CD4-positive, CD25-positive, alpha-beta regulatory T cell (primary cell): ENCODE data around the gene TMEM61. TPM values are rescaled to one million over a fixed set of nuclear protein-coding genes. Genes with fewer than 3 reads are reported as not detected.

Experiments
- ATAC-seq, 2 donors: fragments of 150-1000 bp; cut with Tn5 transposase; one replicate each; pipeline ENCODE4 v1.10.0; 2021; ENCODE audit warnings: low read depth in 2 of 2, moderate number of reproducible peaks in 2 of 2, moderate library complexity in 1 of 2
- DNase-seq, 3 donors: peaks; one replicate each; pipeline versions ENCODE4 v3.0.0 to v3.0.0-alpha.2; 2012 to 2022; ENCODE audit warnings: mixed read lengths in 1 of 3
- H3K27ac ChIP-seq: one replicate; pipeline ENCODE4 v1.7.0; 2013; ENCODE audit warnings: mild to moderate bottlenecking, low read length; ENCODE audit not compliant: insufficient read depth, poor library complexity, severe bottlenecking
- H3K27me3 ChIP-seq: one replicate; pipeline ENCODE4 v1.7.0; 2013; ENCODE audit warnings: low read length; ENCODE audit not compliant: control insufficient read depth, insufficient read depth
- H3K36me3 ChIP-seq: one replicate; pipeline ENCODE4 v1.7.0; 2013; ENCODE audit warnings: mild to moderate bottlenecking, low read length, moderate library complexity; ENCODE audit not compliant: control insufficient read depth, insufficient read depth
- H3K4me1 ChIP-seq: 2 replicates; pipeline ENCODE4 v1.7.0; 2013; ENCODE audit warnings: mild to moderate bottlenecking, low read length; ENCODE audit not compliant: insufficient read depth, control insufficient read depth, poor library complexity, severe bottlenecking
- H3K4me3 ChIP-seq: one replicate; pipeline ENCODE4 v1.7.0; 2013; ENCODE audit warnings: low read depth, mild to moderate bottlenecking, low read length, moderate library complexity
- H3K9me3 ChIP-seq, 2 experiments: 1 replicate in 1 of 2; 2 replicates in 1 of 2; pipeline ENCODE4 v1.7.0; 2013; ENCODE audit warnings: low read length in 2 of 2, mild to moderate bottlenecking in 1 of 2, moderate library complexity in 1 of 2; ENCODE audit not compliant: control insufficient read depth in 2 of 2
- H3K27ac Mint-ChIP-seq, 3 donors: one replicate each; pipeline ENCODE4 v1.8.0; 2020 to 2022; ENCODE audit warnings: mild to moderate bottlenecking in 3 of 3, mixed read lengths in 3 of 3, moderate library complexity in 2 of 3
- H3K27me3 Mint-ChIP-seq: one replicate; pipeline ENCODE4 v1.8.0; 2022; ENCODE audit warnings: mild to moderate bottlenecking, mixed read lengths
- H3K36me3 Mint-ChIP-seq: one replicate; pipeline ENCODE4 v1.8.0; 2020; ENCODE audit warnings: mixed read lengths
- H3K4me1 Mint-ChIP-seq, 4 donors: one replicate each; pipeline ENCODE4 v1.8.0; 2020 to 2022; ENCODE audit warnings: mixed read lengths in 4 of 4, mild to moderate bottlenecking in 1 of 4
- H3K4me3 Mint-ChIP-seq, 4 donors: one replicate each; pipeline ENCODE4 v1.8.0; 2020 to 2022; ENCODE audit warnings: mild to moderate bottlenecking in 4 of 4, mixed read lengths in 4 of 4, moderate library complexity in 3 of 4
- H3K9me3 Mint-ChIP-seq, 7 donors: one replicate each; pipeline ENCODE4 v1.8.0; 2020 to 2022; ENCODE audit warnings: mixed read lengths in 7 of 7, mild to moderate bottlenecking in 3 of 7, moderate library complexity in 2 of 7
- polyA plus RNA-seq, 4 donors: library from polyadenylated mRNA; unstranded; fragments of 300-500 nt; fragmentation: Illumina TruSeq; gene quantifications; one replicate each; pipeline ENCODE4 v1.2.3, GENCODE V29; 2021
- total RNA-seq: library from RNA; stranded (reverse); gene quantifications from one replicate; pipeline ENCODE4 v1.2.3, GENCODE V29; 2022

The TMEM61 gene
- total and polyA plus RNA-seq, 5 donors from 2014 or later, result not detected

- Mint-ChIP-seq H3K27me3 (peaks cover 33% of the 10 kb centered on the region), H3K9me3 (peaks cover 0 to 5% (median 0%) of the 10 kb centered on the region in 7 donors), H3K4me1 (peaks cover 0 to 21% (median 11%) of the 10 kb centered on the region in 4 donors), H3K36me3 (no peaks in the 10 kb centered on the region), H3K4me3 (no peak overlapping the region), H3K27ac (no peak overlapping the region)
- no peaks in the 10 kb centered on the region for H3K36me3 ChIP-seq
- no peaks in the 10 kb centered on the region for H3K9me3 ChIP-seq
- no peak overlapping the region for H3K27ac ChIP-seq
- ATAC-seq (no peak), DNase-seq (no peak)
- H3K27me3 ChIP-seq, result peaks cover 13% of the 10 kb centered on the region
- no peak overlapping the region for H3K4me3 ChIP-seq
- H3K4me1 ChIP-seq, result peaks cover 13% of the 10 kb centered on the region
Observed at GRCh38 chr1:55000110-55001085, 20.0 kb downstream of the TMEM61 start.

- Mint-ChIP-seq H3K36me3 (no peaks in the 10 kb centered on the region), H3K27me3 (peaks cover 26% of the 10 kb centered on the region), H3K27ac (no peak overlapping the region), H3K4me3 (no peak overlapping the region), H3K9me3 (no peaks in the 10 kb centered on the region), H3K4me1 (peaks cover 0 to 11% (median 3%) of the 10 kb centered on the region in 4 donors)
- Histone ChIP-seq H3K4me3 (no peak overlapping the region), H3K36me3 (no peaks in the 10 kb centered on the region), H3K27me3 (peaks cover 13% of the 10 kb centered on the region), H3K4me1 (peaks cover 7% of the 10 kb centered on the region), H3K27ac (no peak overlapping the region), H3K9me3 (no peaks in the 10 kb centered on the region)
- ATAC-seq (no peak), DNase-seq (no peak)
Observed at GRCh38 chr1:55001311-55001710, 20.9 kb downstream of the TMEM61 start.

GRCh38 chr1:55002686-55003085, 22.3 kb downstream of the TMEM61 start:
- Mint-ChIP-seq H3K27me3 (peaks cover 14% of the 10 kb centered on the region), H3K4me1 (no peaks in the 10 kb centered on the region), H3K27ac (no peak overlapping the region)

GRCh38 chr1:55005351-55006140, 25.1 kb downstream of the TMEM61 start:
- H3K4me3 Mint-ChIP-seq, result no peak overlapping the region
- H3K36me3 ChIP-seq, result no peaks in the 10 kb centered on the region
- no peak overlapping the region for H3K27ac ChIP-seq
- no peak for ATAC-seq
- H3K27me3 Mint-ChIP-seq, result no peaks in the 10 kb centered on the region
- no peak for DNase-seq
- H3K9me3 ChIP-seq, result no peaks in the 10 kb centered on the region
- H3K4me1 ChIP-seq, result no peaks in the 10 kb centered on the region
- no peaks in the 10 kb centered on the region for H3K36me3 Mint-ChIP-seq
- H3K4me3 ChIP-seq, result no peak overlapping the region
- H3K9me3 Mint-ChIP-seq, result no peaks in the 10 kb centered on the region
- H3K4me1 Mint-ChIP-seq, result no peaks in the 10 kb centered on the region
- H3K27ac Mint-ChIP-seq, result no peak overlapping the region
- H3K27me3 ChIP-seq, result peaks cover 3% of the 10 kb centered on the region

More at GRCh38 chr1:55002686-55003085, 22.3 kb downstream of the TMEM61 start:
- H3K4me3 Mint-ChIP-seq, result no peak overlapping the region
- no peaks in the 10 kb centered on the region for H3K9me3 Mint-ChIP-seq
- no peaks in the 10 kb centered on the region for H3K36me3 ChIP-seq
- no peaks in the 10 kb centered on the region for H3K9me3 ChIP-seq
- H3K4me1 ChIP-seq, result no peaks in the 10 kb centered on the region
- peaks cover 9% of the 10 kb centered on the region for H3K27me3 ChIP-seq
- ATAC-seq (no peak), DNase-seq (no peak)
- H3K4me3 ChIP-seq, result no peak overlapping the region
- H3K36me3 Mint-ChIP-seq, result no peaks in the 10 kb centered on the region
- H3K27ac ChIP-seq, result no peak overlapping the region

- no peak for ATAC-seq
- H3K4me1 ChIP-seq, result no peaks in the 10 kb centered on the region
- no peak overlapping the region for H3K4me3 Mint-ChIP-seq
- no peak for DNase-seq
- no peaks in the 10 kb centered on the region for H3K9me3 ChIP-seq
- H3K4me3 ChIP-seq, result no peak overlapping the region
- H3K36me3 ChIP-seq, result no peaks in the 10 kb centered on the region
- no peaks in the 10 kb centered on the region for H3K27me3 Mint-ChIP-seq
- H3K4me1 Mint-ChIP-seq, result no peaks in the 10 kb centered on the region
- no peaks in the 10 kb centered on the region for H3K36me3 Mint-ChIP-seq
- no peaks in the 10 kb centered on the region for H3K9me3 Mint-ChIP-seq
- peaks cover 3% of the 10 kb centered on the region for H3K27me3 ChIP-seq
- no peak overlapping the region for H3K27ac Mint-ChIP-seq
- H3K27ac ChIP-seq, result no peak overlapping the region
Observed at GRCh38 chr1:55006931-55007330, 26.5 kb downstream of the TMEM61 start.

GRCh38 chr1:55007625-55008024, 27.2 kb downstream of the TMEM61 start:
- ATAC-seq (no peak), DNase-seq (no peak)
- Histone ChIP-seq H3K4me3 (no peak overlapping the region), H3K27ac (no peak overlapping the region), H3K27me3 (peaks cover under 1% of the 10 kb centered on the region), H3K9me3 (no peaks in the 10 kb centered on the region), H3K4me1 (no peaks in the 10 kb centered on the region), H3K36me3 (no peaks in the 10 kb centered on the region)
- Mint-ChIP-seq H3K36me3 (no peaks in the 10 kb centered on the region), H3K4me3 (no peak overlapping the region), H3K27ac (no peak overlapping the region), H3K9me3 (no peaks in the 10 kb centered on the region), H3K4me1 (no peaks in the 10 kb centered on the region), H3K27me3 (peaks cover 5% of the 10 kb centered on the region)

- no peak overlapping the region for H3K27ac ChIP-seq
- H3K4me1 Mint-ChIP-seq, result no peaks in the 10 kb centered on the region
- H3K9me3 Mint-ChIP-seq, result peaks cover 0 to 1% (median 0%) of the 10 kb centered on the region in 7 donors
- H3K27ac Mint-ChIP-seq, result no peak overlapping the region
- H3K4me3 Mint-ChIP-seq, result no peak overlapping the region
- H3K36me3 Mint-ChIP-seq, result no peaks in the 10 kb centered on the region
- H3K36me3 ChIP-seq, result no peaks in the 10 kb centered on the region
- H3K27me3 ChIP-seq, result no peaks in the 10 kb centered on the region
- no peak overlapping the region for H3K4me3 ChIP-seq
- H3K9me3 ChIP-seq, result no peaks in the 10 kb centered on the region
- peaks cover 7% of the 10 kb centered on the region for H3K27me3 Mint-ChIP-seq
- H3K4me1 ChIP-seq, result no peaks in the 10 kb centered on the region
- ATAC-seq (no peak), DNase-seq (no peak)
Observed at GRCh38 chr1:55010194-55010886, 29.9 kb downstream of the TMEM61 start.
